ENCODE measurements around the gene KCNK2.

- TF ChIP-seq CTCF (IDR thresholded peaks at IDR 0.05) (no peak), EZH2 (IDR thresholded peaks at IDR 0.05) (no peak)
These were observed 137.8 kb downstream of the KCNK2 start for GRCh38 chr1:215220346-215220745.

Measured in neural progenitor cell (in vitro differentiated cells).